Activated gamma-delta T cell treated with anti-CD3 and anti-CD28 coated beads, Interleukin-2, amount 50 U/mL, for 16 hours (primary cell): Measurements from ENCODE around the gene PSMA8.
A peak's percentile ranks its signal among the peaks of the same experiment; 100 is the strongest.
"Not testable (repeated sequence)": the region's sequence is repeated elsewhere in the genome, so short reads cannot be mapped to it uniquely, and the experiment has no call there.

ENCODE experiments used
- DNase-seq: peaks from one replicate; pipeline ENCODE4 v3.0.0-alpha.2; 2020; ENCODE audit warnings: low read depth

The PSMA8 gene

GRCh38 chr18:26133652-26134051, at the start of gene PSMA8:
PSMA8 (plus strand) TSS chr18:26133869; CDS start chr18:26133966, 97 bp downstream.
- peak; percentile 30 for DNase-seq

DNA sequence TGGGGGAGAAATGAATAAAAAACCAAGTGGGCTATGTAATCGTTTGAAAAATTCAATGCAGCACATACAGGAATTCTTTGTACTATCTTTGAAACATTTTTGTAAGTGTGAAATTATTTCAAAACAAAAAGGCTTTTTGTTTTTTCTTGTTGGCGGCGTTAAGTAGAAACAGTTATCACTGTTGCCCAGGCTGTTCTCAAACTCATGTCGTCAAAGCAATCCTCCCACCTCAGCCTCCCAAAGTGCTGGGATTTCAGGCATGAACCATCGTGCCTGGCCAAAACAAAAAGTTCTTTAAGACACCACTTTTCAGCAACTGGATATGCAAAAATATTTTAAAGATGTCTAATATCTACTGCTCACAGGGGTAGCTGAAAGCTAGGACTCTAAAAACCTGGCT, 48.6 kb upstream of the PSMA8 start:
- DNase-seq, result no peak

DNA sequence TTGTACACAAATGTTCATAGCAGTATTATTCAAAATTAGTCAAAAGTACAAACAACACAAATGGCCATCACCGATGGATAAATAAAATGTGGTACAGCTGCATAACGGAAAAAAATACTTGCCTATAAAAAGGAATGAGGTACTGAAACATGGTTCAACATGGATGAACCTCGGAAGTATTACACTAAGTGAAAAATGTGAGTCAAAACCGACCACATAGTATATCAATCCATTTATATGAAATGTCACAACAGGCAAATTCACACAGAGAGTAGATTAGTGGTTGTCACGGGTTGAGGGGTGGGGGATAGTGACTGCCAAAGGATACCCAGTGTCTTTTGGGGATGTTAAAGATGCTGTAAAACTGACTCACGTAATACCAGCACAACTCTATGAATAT, 46.7 kb upstream of the PSMA8 start:
- no peak for DNase-seq

DNA sequence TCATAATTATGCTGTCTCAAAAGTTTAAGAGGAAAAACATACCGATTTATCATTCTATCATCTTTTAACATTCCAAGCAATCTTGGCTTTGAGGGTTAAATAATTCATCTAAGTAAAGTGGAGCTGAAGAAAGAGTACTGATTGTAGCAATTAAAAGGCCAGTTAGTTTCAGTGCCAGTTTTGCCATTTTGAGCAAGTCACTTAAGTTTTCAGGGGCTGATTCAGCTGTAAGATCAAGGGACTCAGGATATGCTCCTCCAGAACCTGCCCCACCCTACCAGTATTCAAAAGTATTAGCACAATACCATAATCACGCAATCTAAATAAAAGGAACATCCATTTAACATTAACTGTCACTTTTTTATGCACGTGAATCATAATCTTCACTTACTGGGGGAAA, 45.2 kb upstream of the PSMA8 start:
- DNase-seq, result no peak

GRCh38 chr18:26089293-26090129, 44.2 kb upstream of the PSMA8 start:
- no peak for DNase-seq

DNA sequence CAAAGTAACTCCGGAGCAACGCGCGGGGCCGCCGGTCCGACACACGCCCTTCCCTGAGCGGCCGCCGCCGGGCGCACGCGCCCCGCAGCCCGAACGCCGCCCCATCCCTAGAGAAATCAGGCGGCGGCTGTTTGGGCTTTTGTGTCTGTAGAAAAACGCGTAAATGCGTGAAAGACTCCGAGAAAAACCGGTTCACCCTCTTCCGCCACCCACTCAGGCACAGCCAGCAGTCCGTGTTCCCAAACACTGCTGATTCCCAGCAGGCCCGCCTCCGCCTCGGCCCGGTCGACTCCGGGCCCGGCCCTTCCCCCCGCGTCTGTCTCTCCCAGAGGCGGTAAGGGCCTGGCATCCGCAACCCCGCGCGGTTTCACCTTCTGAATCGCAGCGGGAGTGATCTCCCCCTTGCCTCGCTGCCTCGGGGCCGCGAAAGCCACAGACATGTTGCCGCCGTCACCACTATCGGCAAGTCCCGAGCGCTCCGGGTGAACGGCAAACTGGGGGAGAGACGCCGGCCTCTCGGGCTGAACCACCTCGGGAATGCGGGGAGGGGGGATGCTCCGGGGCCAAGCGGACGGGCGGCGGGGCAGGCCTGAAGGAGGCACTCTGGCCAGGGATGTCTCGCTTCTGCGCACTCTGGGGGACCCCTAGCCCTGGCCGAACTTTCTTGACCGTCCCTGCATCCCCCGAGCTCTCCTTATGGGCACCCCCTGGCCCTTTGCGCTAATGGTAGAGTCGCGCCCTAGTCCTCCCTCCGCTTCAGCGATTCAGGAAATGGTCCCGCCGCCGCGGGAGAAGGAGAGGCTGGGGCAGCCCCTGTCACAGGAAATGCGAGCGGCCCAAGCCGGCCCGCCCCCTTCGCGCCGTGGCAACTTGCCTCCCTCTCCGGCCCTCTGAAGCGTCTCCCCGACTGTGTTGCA, 43.3 kb upstream of the PSMA8 start, which contains the start of gene SS18:
TSS of gene SS18 (minus strand) at position 484 of the 917 bp plus-strand sequence. CDS start at position 440, 44 bp downstream.
- DNase-seq, result peak; percentile 86

- no peak for DNase-seq
Observed at GRCh38 chr18:26091047-26091630, 42.5 kb upstream of the PSMA8 start.

DNA sequence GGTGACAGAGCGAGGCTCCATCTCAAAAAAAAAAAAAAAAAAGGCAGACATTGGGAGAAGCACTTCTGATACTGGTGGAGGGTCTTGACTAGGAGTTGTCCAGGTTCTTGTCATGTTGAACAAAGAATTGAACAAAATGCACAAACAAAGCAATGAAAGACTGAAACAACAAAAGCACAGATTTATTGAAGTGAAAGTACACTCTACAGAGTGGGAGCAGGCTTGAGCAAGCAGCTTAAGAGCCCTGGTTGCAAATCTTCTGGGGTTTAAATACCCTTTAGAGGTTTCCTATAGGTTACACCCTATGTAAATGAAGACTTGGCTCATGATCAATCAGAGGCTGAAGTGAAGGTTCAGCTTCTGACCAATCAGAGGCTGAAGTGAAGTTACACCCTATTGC, 36.8 kb upstream of the PSMA8 start:
- DNase-seq, result no peak

GRCh38 chr18:26097563-26097962, 36.1 kb upstream of the PSMA8 start:
- no peak for DNase-seq

GRCh38 chr18:26103579-26103978, 30.1 kb upstream of the PSMA8 start:
- DNase-seq, result no peak

DNA sequence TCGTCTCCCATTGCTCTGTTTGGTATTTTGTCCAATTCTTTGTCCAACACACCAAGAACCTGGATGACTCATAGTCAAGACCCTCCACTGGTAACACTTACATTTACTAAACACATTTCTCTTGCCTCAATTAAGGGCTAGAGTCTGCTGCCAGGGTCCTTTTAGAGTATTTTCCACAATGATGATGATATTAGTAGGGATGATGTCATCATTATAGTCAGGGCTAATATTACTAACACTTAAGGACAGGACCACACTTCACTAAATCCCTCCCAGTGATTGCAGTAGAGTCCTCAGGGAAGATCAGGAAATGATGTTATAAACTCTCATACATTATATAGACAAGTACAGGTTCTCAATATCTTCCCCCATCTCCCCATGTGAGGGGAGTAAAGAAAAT, 29.6 kb upstream of the PSMA8 start:
- no peak for DNase-seq

DNA sequence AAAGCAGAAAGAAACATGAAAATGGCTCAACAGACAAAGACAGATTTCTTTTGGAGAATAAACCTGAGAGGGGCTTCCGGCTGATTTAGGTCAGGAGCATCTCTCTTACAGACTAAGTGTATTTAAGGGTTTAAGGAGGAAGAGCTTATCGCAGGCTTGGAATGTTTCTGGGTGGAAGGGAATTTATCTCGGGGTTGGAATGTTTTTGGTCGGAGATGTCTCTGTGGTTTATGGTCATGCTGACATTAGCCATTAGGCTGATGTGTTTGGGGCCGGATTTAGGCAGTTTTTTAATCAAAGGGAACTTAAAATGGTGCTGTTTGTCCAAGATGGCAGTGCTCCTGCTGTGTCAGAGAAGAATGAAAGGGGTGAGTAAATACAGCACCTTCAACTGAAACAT, 14.4 kb upstream of the PSMA8 start:
- DNase-seq, result no peak

DNA sequence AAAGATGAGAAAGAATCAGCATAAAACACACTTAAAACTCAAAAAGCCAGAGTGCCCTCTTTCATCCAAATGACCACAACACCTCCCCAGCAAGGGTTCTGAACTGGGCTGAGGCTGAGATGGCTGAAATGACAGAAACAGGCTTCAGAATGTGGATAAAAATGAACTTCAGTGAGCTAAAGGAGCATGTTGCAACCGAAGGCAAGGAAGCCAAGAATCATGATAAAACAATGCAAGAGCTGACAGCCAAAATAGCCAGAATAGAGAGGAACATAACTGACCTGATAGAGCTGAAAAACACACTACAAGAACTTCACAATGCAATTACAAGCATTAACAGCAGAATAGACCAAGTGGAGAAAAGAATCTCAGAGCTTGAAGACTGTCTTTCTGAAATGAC, 12.2 kb upstream of the PSMA8 start:
- DNase-seq, result no peak

DNA sequence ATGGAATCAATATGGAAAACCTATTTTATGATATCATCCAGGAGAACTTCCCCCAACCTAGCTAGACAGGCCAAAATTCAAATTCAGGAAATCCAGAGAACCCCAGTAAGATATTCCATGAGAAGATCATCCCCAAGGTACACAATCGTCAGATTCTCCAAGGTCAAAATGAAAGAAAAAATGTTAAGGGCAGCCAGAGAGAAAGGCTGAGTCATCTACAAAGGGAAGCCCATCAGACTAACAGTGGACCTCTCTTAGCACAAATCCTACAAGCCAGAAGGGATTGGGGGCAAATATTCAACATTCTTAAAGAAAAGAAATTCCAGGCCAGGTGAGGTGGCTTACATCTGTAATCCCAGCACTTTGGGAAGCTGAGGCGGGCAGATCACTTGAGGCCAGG, 11.7 kb upstream of the PSMA8 start:
- DNase-seq, result not testable (repeated sequence)

- DNase-seq, result no peak
Observed at GRCh38 chr18:26127786-26128185, 5.9 kb upstream of the PSMA8 start.

GRCh38 chr18:26128192-26128591, 5.5 kb upstream of the PSMA8 start:
- DNase-seq, result not testable (repeated sequence)

- no peak for DNase-seq
Observed at GRCh38 chr18:26134107-26134506, 438 bp downstream of the PSMA8 start.

DNA sequence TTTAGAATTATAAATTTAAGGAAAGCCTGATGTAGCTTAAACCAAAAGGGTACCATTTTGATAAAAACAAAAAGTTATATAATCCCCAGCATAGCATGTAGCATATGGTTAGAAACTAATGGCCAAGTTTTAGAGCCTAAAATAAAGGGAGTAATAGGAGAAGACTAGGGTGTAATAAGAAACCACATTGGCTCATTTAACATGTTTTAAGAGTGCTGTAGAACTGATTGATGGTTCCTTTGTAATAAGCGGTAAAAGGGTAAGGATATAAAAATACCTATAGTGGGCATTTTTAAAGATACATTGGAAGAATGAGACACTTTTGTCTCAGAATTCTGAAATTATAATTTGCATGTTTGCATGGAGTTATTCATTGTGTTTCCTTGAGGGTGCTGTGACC, 1.9 kb downstream of the PSMA8 start:
- no peak for DNase-seq

GRCh38 chr18:26157326-26157725, 23.7 kb downstream of the PSMA8 start:
- DNase-seq, result no peak

- DNase-seq, result no peak
Observed at GRCh38 chr18:26159353-26159752, 25.7 kb downstream of the PSMA8 start.

- DNase-seq, result no peak
Observed at GRCh38 chr18:26164571-26164970, 30.9 kb downstream of the PSMA8 start.

DNA sequence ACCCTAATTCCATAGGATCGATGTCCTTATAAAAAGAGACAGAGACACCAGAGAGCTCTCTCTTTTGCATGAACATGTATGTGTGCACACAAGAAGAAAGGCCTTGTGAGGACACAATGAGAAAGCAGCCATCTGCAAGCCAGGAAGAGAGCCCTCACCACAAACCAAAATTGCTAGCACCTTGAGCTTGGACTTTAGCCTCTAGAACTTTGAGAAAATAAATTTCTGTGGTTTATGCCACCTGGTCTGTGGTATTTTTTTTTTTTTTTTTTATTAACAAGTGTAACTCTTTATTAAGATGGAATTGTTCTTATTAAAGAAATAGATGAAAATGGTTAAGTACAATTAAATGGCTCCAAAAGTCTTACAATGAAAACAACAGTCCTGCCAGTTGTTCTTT, 33.9 kb downstream of the PSMA8 start:
- not testable (repeated sequence) for DNase-seq

GRCh38 chr18:26175481-26175880, 41.8 kb downstream of the PSMA8 start:
- no peak for DNase-seq
